Fibroblast of mammary gland (primary cell): ENCODE results near the gene TMEM163.

Experiments used
- DNase-seq: peaks from one replicate; pipeline ENCODE4 v3.0.0-alpha.2; 2010; ENCODE audit warnings: low read depth
- H3K4me3 ChIP-seq: 2 replicates; pipeline ENCODE4 v1.5.1; 2011; ENCODE audit warnings: low read depth, mild to moderate bottlenecking, low read length, moderate library complexity; ENCODE audit not compliant: control insufficient read depth
- TF ChIP-seq, protein P1 (sequence below): conservative IDR thresholded peaks from 2 replicates; pipeline ENCODE4 v1.5.1; 2011; ENCODE audit warnings: low read depth, low read length, inconsistent platforms; ENCODE audit not compliant: control insufficient read depth, insufficient read depth

TMEM163 gene

DNA sequence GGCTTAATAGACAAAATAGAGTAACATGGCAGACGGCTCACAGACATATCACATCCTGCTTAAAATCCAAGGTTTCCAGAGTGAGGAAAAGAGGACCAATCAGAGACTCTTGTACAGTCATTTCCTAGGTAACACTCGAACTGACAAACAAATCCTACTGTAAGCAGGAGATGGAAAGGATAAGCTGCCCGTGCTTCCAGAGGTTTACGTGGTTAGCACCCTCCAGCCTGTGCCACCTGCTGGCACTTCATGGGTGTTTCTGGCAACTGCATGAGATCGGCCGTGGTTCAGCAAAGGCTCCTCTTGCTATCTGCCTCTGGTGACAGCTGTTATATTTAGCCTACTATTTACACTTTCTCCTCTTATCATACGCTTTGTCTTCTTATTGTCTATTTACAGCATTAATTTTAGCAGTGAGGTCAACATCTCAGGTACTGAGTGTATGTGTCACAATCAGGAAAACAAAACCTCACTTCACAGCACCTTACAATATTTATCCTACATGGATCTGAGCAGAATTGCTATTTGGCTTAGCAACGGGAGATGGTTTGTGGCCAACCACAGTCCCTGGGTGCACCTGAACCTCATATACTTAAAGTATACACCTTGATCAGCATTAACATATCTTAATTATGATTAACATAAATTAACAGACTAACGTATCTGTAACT lies 226.9 kb downstream of the TMEM163 start:
- TF ChIP-seq, protein P1, sequence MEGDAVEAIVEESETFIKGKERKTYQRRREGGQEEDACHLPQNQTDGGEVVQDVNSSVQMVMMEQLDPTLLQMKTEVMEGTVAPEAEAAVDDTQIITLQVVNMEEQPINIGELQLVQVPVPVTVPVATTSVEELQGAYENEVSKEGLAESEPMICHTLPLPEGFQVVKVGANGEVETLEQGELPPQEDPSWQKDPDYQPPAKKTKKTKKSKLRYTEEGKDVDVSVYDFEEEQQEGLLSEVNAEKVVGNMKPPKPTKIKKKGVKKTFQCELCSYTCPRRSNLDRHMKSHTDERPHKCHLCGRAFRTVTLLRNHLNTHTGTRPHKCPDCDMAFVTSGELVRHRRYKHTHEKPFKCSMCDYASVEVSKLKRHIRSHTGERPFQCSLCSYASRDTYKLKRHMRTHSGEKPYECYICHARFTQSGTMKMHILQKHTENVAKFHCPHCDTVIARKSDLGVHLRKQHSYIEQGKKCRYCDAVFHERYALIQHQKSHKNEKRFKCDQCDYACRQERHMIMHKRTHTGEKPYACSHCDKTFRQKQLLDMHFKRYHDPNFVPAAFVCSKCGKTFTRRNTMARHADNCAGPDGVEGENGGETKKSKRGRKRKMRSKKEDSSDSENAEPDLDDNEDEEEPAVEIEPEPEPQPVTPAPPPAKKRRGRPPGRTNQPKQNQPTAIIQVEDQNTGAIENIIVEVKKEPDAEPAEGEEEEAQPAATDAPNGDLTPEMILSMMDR: no peak
- H3K4me3 ChIP-seq: no peak overlapping the region
- no peak for DNase-seq

DNA sequence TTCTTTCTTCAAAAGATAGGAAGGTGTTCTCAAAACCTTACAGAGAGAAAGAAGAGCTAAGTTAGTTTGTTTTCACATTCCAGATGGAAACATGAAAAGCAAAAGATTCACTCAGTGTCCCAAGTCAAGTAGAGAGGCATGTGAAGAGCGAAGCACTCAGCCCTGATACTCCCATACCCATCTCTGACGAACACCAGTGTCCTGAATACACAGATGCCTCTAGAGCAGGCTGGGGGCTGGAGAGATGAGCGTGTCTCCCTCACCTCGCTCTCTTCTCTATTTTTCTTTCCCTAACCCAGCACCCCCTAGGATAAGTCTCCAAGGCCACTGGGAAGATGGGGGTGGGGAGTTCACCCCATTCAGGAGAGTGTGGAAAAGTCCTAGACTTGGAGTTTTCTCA lies 227.8 kb downstream of the TMEM163 start:
- no peak for DNase-seq
- TF ChIP-seq, protein P1: no peak
- H3K4me3 ChIP-seq: no peak overlapping the region

DNA sequence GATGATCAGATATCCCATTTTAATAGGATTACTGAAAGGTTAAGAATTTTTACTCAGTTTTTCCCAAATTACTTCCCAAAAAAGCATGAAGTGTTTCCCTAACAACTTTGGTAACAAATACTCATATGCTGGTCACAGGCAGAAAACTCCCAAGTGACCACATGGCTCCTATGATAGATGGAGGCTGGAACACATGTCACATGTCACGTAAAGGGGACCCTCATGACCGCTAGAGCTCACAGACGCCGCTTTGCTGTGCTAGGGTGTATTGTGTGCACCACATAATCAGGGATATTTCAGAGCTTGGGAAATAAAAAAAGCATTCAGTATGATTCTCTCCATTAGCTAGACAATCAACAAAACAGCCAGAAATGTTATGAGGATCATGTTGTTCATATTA lies 228.2 kb downstream of the TMEM163 start:
- no peak for DNase-seq
- TF ChIP-seq, protein P1: no peak
- H3K4me3 ChIP-seq: no peak overlapping the region

- no peak overlapping the region for H3K4me3 ChIP-seq
- no peak for DNase-seq
- TF ChIP-seq, protein P1: no peak
These were observed 228.9 kb downstream of the TMEM163 start for GRCh38 chr2:134489732-134490384.

- DNase-seq: no peak
These were observed 235.9 kb downstream of the TMEM163 start for GRCh38 chr2:134482766-134483340.

DNA sequence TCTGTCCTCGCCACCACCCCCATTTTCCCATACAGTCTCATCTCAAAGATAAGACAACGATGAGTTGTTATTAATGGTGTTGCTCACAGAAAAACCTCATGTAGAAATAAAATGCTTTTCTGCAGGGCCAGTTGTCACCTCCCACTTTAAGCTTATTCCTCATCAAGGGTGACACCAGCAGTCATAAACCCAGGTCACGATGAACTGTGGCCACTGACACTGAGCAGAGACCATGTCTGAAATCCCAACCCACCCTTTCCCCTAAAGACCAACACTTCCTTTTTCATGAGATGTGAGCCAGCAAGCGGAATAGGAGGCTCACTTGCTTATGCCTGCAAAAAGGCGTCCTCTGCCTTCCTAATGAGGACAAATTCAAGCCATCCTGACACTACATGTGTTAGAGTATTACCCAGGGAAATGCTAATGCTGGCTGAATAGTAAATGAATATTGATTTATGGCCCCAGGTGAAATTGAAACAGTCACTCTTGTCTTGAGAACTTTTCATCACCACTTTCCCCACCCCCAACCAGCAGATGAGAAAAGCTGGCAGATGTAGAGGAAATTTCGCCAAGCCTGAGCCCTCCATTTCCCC lies 236.6 kb downstream of the TMEM163 start:
- TF ChIP-seq, protein P1: no peak

More at GRCh38 chr2:134482766-134483340, 235.9 kb downstream of the TMEM163 start:
- TF ChIP-seq, protein P1: no peak
- H3K4me3 ChIP-seq: no peak overlapping the region

More for the DNA sequence above, 236.6 kb downstream of the TMEM163 start:
- DNase-seq: no peak
- no peak overlapping the region for H3K4me3 ChIP-seq
